CD4-positive, alpha-beta T cell treated with Interleukin-15 for 1 hour (primary cell): ENCODE measurements around the gene VWA1.
"Not testable (repeated sequence)": the region's sequence is repeated elsewhere in the genome, so short reads cannot be mapped to it uniquely, and the experiment has no call there.

Experiments used
- DNase-seq: peaks from one replicate; pipeline ENCODE4 v3.0.0-alpha.2; 2020

Gene VWA1

DNA sequence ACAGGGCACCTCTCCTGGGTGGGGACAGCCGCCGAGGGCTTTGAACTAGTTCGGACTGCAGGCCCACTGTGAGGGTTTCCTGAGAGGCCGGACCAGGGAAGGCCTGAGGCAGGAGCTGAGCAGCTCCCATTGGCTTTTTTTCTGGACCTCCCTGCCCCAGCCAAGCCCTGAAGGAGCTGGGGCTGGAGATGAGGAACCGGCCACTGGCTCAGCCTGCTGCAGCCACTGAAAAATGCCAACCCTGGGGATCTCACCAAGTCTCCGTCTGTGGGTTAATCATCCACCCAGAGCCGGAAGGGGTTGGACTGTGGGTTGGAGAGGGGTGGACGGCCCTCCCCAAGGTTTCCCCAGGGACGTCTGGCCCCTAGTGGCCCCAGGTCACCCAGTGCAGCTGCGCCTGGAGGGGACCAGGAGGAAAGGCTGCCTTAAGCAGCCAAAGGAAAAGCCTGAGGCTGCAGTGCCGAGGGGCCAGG, 2.5 kb downstream of the VWA1 start:
- DNase-seq = no peak

DNA sequence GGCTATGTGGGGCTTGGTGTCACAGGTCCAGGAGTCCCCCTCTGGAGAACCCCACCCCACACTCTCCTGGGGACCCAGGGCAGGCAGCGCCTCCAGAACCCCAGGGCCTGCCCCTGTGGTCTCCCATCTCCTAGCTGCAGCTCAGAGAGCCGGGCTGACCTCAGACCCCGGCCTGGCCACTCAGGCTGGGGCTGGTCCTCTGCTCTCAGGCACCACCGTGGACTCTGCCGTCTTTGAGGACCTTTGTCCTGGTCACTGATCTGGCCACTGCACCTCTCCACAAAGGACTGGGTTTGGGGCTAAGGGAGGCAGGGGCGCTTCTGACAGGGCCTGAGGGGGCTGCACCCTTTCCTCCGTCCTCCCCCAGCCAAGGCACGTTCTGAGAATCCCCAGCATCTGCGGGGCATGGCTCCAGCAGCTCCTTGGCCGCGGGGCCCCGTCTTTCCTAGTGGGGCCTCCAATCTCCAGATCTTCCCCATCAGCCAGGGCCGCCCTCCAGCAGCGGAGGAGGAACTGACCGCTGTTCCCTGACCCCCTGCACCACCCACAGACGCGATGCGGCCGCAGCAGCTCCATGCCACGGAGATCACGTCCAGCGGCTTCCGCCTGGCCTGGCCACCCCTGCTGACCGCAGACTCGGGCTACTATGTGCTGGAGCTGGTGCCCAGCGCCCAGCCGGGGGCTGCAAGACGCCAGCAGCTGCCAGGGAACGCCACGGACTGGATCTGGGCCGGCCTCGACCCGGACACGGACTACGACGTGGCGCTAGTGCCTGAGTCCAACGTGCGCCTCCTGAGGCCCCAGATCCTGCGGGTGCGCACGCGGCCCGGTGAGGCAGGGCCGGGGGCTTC, 3.3 kb downstream of the VWA1 start:
- DNase-seq = no peak

DNA sequence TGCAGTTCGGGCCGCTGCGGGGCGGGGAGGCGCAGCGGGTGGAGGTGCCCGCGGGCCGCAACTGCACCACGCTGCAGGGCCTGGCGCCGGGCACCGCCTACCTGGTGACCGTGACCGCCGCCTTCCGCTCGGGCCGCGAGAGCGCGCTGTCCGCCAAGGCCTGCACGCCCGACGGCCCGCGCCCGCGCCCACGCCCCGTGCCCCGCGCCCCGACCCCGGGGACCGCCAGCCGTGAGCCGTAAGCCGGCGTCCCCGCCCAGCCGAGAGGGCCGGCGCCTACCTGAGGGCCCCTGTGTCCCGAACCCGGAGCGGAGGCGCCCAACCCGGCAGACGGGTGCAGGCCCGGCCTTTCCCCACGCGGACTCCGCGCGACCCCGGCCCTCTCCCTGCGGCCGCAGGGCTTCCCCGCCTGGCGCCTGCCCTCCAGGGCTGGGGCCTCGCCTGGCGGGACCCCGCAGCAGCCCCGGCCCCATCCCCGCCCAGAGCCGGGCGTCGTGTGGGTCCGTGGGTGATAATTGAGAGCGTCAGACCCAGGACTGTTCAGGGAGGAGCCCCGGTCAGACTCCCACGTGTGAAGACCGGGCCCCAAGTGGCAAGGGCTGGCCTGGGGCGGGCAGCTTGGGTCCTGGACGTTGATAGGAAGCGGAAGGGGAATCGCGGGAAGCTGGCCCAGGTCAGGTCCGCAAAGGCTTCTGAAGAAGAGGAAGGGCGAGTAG, 4.2 kb downstream of the VWA1 start:
- DNase-seq = no peak

DNA sequence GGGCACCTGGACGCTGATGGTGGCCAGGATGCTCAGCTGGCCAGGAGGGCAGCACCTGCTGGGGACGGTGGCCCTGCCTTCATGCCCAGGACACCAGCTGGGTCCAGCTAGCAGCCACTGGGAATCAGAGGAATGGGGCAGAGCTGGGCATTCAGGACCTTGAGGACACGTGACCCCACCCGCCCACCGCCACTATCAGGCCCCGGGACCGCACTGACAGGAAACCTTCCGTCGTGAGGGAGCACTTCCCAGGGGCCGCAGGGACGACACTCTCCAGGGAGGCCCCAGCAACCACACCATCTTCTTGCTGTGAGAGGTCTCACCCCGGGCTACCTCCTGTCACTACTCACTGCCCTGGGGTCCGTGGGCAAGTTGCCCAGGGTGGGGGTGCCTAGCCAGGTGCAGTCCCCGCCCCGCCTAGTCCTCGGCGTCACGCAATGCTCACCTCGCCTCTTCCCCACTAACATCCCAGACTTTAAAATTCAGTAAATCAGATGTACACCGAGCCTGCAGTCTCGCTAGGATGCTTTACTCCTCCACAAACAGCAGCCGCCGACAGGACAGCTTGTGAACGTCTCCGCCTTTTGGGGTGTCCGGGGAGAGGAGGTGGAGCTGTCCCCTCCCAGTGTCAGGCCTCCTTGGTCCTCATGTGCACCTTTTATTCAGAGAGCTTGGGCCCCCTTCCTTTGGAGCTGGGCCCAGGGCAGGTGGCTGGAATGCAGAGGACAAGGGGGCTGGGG, 4.9 kb downstream of the VWA1 start:
- DNase-seq = no peak

DNA sequence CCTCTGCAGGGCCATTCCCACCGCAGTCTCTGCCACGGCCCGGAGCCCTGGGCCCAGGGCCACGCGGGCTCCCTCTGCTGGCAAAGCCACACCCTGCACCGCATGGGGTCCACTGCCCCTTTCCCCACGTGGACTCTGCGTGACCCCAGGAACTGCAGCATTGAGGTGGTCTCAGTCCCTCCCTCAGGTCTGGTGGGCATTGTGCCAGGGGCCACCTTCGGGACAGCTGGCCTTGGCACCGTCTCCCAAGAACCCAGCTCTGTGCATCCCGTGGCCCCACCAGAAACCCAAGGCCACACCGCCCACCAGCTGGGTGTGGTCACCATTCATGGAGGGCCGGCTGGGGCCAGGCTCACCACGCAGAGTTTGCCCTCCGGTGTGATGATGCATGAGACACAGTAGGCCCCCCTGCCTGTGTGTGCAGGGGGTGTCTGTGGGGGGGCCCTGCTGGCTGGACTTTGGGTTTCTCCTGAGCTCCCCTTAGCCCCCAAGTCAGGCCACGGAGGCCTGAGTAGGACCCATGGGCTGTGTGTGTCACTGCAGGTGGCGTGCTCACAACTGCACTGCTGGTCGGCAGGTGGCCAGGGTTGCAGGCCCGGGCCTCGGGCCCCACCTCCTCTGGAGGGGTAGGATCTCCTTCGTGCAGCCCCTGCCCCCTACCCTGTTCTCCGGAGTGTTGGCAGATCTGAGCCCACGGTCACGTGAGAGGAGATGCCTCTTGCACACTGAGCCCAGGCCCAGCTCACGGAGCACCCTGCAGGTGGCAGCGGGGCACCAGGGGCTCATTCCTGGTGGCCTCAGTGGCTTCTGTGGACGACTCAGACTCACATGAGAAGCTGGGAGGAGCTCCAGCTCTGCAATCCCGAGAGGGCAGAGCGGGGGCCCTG, 5.8 kb downstream of the VWA1 start:
- DNase-seq = peak; percentile 33

DNA sequence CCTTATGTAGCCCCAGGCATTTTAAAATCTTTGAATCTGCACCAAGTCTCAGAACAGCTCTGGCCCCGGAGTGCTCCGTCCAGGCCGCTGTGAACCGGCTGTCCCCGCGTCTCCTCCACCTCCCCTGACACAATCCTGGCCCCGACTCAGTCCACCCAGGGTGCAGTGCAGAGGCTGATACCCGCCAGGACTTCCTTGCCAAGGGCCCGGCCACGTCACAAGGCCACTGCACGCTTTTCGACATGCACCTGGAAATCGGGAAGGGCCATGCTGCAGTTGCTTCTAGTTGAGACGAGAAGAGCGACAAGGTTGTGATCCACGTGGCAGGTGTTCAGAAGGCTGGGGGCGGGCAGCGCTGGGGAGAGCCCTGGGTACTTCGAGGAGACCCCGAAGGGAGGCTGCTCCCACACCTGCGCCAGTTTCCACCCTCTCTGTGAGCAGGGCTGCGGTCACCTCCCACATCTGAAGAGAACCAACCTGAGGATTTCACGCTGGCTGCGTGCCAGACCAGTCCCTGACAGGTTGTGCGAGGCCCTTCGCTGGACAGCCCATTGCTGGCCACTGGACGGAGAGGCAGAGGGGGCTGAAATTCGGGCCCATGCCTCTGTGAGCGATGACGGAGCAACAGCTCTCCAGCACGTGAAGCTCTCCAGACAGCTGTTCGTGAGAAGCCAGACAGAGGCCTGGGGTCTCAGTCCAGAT, 6.7 kb downstream of the VWA1 start:
- no peak for DNase-seq

DNA sequence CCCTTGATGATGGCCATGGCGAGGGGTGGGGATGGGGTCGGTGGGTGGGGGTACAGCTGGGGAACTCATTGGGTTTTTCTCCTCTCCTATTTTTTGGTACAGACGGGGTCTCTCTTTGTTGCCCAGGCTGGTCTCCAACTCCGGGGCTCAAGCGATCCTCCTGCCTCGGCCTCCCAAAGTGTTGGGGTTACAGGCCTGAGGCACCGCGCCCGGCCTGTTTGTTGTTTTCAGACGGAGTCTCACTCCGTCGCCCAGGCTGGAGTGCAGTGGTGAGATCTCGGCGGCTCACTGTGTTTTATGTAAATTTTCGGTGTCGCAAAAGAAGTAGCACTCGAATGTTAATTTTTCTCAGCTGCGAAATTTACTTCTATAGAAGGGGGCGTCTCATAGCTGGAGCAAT, 11.1 kb downstream of the VWA1 start:
- not testable (repeated sequence) for DNase-seq

DNA sequence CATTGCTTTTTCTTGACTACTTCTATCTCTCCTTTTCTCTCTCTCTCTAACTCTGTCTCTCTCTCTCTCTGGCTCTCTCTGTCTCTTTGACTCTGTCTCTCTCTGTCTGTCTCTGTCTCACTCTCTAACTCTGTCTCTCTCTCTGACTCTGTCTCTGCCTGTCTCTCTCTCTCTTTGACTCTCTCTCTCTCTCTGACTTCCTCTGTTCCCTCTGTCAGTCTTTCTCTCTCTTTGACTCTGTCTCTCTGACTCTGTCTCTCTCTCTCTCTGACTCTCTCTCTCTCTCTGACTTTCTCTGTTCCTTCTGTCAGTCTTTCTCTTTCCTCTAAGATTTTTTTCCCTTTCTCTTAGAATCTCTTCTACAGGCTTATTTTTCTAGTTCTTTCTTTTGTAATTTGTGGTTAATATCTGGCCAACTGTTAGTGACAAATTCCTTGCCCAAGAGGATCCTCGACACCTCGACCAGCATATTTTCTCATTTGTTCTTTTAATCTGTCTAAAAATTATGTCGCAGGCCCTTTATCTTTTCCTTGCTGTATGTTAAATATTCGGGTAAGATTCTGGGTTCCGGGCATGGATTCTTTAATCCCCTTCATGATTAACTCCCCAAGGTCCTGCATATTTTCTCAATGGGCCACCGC, 13.7 kb downstream of the VWA1 start, which contains the start of gene ATAD3C:
ATAD3C (plus strand) TSS at position 591 of the 641 bp plus-strand sequence. CDS start 995 bp downstream, outside the sequence.
- DNase-seq = no peak

GRCh38 chr1:1450616-1451015, 15.1 kb downstream of the VWA1 start:
- not testable (repeated sequence) for DNase-seq

GRCh38 chr1:1451696-1452364, 16.3 kb downstream of the VWA1 start:
- no peak for DNase-seq

- not testable (repeated sequence) for DNase-seq
Observed at GRCh38 chr1:1452365-1452739, 16.9 kb downstream of the VWA1 start.

- no peak for DNase-seq
Observed at GRCh38 chr1:1452882-1453281, 17.4 kb downstream of the VWA1 start.

DNA sequence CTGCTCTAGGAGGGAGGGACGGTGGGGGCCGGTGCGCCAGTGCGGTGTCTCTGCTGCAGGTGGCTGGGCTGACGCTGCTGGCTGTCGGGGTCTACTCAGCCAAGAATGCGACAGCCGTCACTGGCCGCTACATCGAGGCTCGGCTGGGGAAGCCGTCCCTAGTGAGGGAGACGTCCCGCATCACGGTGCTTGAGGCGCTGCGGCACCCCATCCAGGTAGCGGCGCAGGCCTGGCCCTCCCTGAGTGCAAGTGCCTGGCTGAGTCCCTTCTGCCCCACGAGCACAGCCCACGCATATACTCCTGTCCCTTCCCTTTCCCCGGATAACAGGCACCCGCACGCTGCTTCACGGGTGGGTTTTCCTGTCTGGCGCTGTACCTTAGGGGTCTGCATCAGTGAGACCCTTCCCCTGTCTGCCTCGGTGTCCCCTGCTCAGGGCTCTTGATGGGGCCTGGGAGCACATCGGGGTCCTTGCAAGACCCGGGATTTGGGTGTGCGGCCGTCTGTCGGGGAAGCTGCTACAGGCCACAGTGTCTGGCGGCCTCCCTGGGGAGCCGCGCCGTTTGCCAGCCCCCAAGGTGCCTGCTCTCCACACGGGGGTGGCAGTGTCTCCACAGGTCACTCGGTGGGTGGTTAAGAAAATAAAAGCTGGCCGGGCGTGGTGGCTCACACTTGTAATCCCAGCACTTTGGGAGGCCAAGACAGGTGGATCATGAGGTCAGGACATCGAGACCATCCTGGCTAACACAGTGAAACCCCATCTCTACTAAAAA, 19.0 kb downstream of the VWA1 start:
- DNase-seq = not testable (repeated sequence)

DNA sequence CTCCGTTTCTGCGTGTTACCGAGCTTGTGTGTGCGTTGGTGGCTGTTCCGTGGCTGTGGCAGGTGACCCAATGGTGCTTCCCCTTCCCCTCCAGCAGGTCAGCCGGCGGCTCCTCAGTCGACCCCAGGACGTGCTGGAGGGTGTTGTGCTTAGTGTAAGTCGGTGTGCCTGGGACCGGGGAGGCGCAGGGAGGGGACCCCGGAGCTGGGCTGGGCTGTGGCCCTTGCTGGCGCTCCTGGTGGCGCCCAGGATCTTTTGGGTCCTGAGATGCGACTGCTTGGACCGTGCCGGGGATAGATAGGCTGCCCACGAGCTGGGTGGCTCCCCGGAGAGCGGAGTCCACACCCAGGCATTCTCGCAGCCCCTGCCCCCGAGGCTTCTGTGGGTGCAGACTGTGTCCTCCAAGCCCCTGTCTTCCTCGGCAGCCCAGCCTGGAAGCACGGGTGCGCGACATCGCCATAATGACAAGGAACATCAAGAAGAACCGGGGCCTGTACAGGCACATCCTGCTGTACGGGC, 19.9 kb downstream of the VWA1 start:
- no peak for DNase-seq

GRCh38 chr1:1455934-1456333, 20.4 kb downstream of the VWA1 start:
- not testable (repeated sequence) for DNase-seq

- DNase-seq = not testable (repeated sequence)
Observed at GRCh38 chr1:1456683-1457255, 21.3 kb downstream of the VWA1 start.

- DNase-seq = not testable (repeated sequence)
Observed at GRCh38 chr1:1459156-1459555, 23.7 kb downstream of the VWA1 start.

DNA sequence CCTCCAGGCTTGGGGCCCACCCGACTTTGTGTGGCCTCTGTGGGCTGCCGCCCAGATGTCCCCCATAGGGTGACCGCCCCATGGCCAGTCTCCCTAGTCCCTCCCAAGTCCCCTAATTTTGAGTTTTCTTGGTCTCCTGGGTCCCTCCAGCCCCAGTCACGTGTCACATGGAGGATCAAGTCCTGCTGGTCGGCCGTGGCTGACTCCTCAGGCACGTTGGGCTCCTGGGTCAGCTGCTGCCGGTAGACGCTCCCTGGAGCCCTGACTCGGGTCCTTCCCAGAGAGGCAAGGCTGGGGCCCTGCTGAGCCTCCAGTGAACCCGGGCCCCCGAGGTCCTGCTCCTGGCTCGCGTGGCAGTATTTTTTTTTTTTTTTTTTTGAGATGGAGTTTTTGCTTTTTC, 24.2 kb downstream of the VWA1 start:
- DNase-seq = not testable (repeated sequence)

DNA sequence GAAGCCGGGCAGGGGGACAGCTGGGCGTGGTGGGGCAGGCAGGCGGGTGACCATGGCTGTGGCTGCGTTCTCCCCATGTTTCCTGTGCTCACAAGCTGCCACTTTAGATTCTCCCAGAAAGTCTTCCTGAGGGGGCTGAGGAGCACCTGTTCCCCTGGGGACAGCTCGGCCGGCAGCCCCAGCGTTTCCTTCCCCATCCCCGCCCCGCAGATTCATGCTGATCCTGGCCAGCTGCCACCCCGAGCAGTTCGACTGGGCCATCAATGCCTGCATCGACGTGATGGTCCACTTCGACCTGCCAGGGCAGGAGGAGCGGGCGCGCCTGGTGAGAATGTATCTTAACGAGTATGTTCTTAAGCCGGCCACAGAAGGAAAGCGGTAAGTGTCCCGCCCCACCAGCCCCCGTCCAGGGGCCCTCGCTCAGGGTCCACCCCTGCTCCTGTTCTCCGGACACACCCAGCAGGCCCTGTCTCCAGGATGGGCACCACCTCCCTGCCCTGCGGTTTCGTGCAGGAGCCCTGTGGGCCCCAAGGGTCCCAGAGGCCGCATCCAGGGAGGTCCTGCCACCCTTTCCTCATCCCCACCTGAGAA, 25.1 kb downstream of the VWA1 start:
- no peak for DNase-seq
